ENCODE results near the gene CHRNA10.

Gene CHRNA10, protein sequence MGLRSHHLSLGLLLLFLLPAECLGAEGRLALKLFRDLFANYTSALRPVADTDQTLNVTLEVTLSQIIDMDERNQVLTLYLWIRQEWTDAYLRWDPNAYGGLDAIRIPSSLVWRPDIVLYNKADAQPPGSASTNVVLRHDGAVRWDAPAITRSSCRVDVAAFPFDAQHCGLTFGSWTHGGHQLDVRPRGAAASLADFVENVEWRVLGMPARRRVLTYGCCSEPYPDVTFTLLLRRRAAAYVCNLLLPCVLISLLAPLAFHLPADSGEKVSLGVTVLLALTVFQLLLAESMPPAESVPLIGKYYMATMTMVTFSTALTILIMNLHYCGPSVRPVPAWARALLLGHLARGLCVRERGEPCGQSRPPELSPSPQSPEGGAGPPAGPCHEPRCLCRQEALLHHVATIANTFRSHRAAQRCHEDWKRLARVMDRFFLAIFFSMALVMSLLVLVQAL

DNA sequence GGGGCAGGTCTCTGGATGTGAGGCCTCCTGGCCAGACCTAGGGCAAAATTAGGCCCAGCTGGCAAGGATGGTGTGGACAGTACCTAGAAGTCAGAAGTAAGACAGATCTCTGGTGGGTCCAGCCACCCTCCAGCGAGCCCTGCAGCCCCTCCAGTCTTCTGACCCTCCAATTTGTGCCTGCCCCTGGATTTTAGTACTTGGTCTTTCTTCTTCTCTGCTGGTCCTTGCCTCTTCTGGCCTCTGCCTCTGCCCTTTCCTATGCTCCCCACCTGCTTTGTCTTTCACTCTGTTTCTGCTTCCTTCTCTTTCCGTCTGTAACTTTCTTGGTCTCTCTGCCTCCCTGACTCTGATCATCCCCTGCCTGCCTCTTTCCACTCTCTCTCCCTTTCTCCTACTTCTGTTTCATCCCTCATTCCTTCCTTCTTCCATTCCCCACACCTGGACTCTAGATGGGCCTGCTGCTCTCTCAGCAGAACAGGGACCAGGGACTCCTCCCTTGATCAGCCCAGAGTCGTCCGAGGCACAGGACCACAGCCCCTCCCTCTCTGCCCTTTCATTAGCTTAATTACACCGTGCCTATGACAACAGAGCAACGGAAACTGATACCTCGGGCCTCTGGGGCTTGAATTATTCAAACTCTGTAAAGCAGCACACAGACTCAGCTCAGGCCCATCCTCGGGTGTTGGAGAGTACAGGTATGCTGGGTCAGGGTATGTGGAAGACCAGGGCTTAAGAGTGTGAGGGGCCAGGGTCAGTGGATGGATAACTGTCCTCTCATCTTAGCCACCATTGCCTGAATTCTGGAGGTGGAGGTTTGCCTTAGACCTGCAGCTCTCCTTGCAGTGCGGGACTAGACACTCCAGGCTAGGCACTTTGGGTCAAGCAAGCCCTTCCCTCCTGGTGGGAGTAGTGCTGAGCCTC lies at the start of gene CHRNA10:
Gene CHRNA10 (minus strand): TSS at position 51 of the 921 bp plus-strand sequence. CDS start 72 bp downstream, outside the sequence.
- peaks cover 9% of the 10 kb centered on the region; the same call in 1 of the 2 replicates for H3K4me1 ChIP-seq (ENCODE audit: control insufficient read depth, insufficient read depth, low read length)
- peak within 1 kb of the TSS; percentile 15 for H3K9ac ChIP-seq (ENCODE audit: low read length)
- no peak within 1 kb of the TSS for H3K27ac ChIP-seq (ENCODE audit: low read depth, low read length)
- H3K36me3 ChIP-seq (ENCODE audit: control insufficient read depth, insufficient read depth, low read length), result peaks cover 65% of the 10 kb centered on the region
- H3K27me3 ChIP-seq (ENCODE audit: control insufficient read depth, insufficient read depth, low read length), result no peaks in the 10 kb centered on the region
- H3K4me3 ChIP-seq (ENCODE audit: low read depth, low read length), result no peak within 1 kb of the TSS
- H3K9me3 ChIP-seq (ENCODE audit: control insufficient read depth, insufficient read depth, low read depth, low read length), result no peaks in the 10 kb centered on the region

DNA sequence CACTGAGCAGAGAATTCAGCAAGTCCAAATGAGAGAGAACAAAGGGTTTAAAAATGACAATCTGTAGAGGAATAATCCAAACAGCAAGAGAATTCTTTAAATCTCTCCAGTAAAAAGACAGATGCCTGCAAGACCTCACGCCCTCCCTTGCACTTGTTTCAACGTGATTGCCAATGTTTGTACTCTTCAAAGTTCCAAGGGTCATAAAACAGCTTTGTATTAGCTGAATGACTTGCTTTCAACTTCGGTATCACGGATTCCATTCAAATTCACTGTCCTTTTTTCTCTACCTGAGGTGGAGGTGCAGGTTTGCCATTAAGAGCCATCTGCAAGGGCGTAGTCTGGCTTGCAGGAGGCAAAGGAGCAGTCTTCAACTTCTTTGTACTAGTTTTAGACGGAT lies 41.1 kb upstream of the CHRNA10 start:
- H3K4me1 ChIP-seq (ENCODE audit: control insufficient read depth, insufficient read depth, low read length), result peaks cover 13% of the 10 kb centered on the region
- no peaks in the 10 kb centered on the region for H3K9me3 ChIP-seq (ENCODE audit: control insufficient read depth, insufficient read depth, low read depth, low read length)
- H3K4me3 ChIP-seq (ENCODE audit: low read depth, low read length), result no peak overlapping the region
- H3K27ac ChIP-seq (ENCODE audit: low read depth, low read length), result no peak overlapping the region
- H3K27me3 ChIP-seq (ENCODE audit: control insufficient read depth, insufficient read depth, low read length), result no peaks in the 10 kb centered on the region
- no peak overlapping the region for H3K9ac ChIP-seq (ENCODE audit: low read length)
- H3K36me3 ChIP-seq (ENCODE audit: control insufficient read depth, insufficient read depth, low read length), result peaks cover 93% of the 10 kb centered on the region

DNA sequence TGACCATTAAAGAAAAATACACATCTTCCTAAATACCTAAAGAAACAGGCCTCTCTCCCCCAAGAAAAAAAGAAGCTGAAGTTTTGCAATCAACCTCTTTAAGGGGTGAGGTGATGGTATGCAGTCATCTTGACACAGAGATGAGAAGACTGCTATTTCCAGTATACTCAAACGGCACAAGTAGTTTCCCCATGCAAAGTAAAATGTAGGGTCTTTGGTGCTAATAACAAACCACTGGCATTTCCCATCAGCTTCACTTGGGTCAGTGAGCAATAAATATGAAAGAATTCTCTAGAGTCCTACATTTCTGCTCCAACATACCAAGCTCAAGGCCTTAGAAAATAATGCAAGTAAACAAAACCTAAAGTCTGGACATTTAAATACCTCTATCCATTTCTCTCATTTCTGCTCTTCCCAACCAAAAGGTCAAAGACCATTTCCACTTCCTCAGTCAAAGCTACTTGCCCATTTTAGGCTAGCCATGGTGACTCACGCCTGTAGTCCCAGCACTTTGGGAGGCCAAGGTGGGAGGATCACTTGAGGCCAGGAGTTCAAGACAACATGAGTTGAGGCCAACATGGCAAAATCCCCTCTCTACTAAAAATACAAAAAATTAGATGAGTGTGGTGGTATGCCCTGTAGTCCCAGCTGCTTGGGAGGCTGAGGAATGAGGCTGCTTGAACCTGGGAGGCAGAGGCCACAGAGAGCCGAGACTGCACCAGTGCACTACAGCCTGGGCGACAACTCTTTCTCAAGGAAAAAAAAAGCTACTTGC lies 39.5 kb upstream of the CHRNA10 start:
- Histone ChIP-seq H3K27me3 (ENCODE audit: control insufficient read depth, insufficient read depth, low read length) (no peaks in the 10 kb centered on the region), H3K9me3 (ENCODE audit: control insufficient read depth, insufficient read depth, low read depth, low read length) (no peaks in the 10 kb centered on the region), H3K4me1 (ENCODE audit: control insufficient read depth, insufficient read depth, low read length) (peaks cover 13% of the 10 kb centered on the region), H3K4me3 (ENCODE audit: low read depth, low read length) (no peak overlapping the region), H3K9ac (ENCODE audit: low read length) (no peak overlapping the region), H3K36me3 (ENCODE audit: control insufficient read depth, insufficient read depth, low read length) (peaks cover 93% of the 10 kb centered on the region), H3K27ac (ENCODE audit: low read depth, low read length) (0 out of 2 replicates have a peak overlapping the region, but pooled peaks have one; percentile 35)

DNA sequence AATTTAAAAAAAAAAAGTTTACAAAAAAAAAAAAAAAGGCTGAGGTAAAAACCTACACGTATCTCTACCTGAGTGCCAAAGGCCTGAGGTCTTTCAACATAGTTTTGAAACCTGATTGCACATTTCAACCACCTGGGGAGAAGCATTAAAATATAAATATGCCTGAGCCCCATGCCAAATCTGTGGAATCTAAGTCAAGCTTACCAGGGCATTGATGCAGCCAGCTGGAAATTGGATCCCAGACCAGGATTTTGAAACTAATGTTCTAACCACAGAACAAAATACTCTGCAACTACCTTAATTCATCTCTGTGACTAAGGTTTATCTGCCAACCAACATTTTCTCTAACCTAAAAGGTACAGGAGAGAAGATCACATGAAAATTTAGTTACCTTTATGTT lies 38.8 kb upstream of the CHRNA10 start:
- H3K9me3 ChIP-seq (ENCODE audit: control insufficient read depth, insufficient read depth, low read depth, low read length), result no peaks in the 10 kb centered on the region
- H3K27ac ChIP-seq (ENCODE audit: low read depth, low read length), result 0 out of 2 replicates have a peak overlapping the region, but pooled peaks have one; percentile 35
- H3K4me3 ChIP-seq (ENCODE audit: low read depth, low read length), result peak overlapping the region; percentile 19; the same call in 1 of the 2 replicates
- H3K4me1 ChIP-seq (ENCODE audit: control insufficient read depth, insufficient read depth, low read length), result peaks cover 13% of the 10 kb centered on the region
- peaks cover 93% of the 10 kb centered on the region for H3K36me3 ChIP-seq (ENCODE audit: control insufficient read depth, insufficient read depth, low read length)
- H3K27me3 ChIP-seq (ENCODE audit: control insufficient read depth, insufficient read depth, low read length), result no peaks in the 10 kb centered on the region
- H3K9ac ChIP-seq (ENCODE audit: low read length), result no peak overlapping the region

DNA sequence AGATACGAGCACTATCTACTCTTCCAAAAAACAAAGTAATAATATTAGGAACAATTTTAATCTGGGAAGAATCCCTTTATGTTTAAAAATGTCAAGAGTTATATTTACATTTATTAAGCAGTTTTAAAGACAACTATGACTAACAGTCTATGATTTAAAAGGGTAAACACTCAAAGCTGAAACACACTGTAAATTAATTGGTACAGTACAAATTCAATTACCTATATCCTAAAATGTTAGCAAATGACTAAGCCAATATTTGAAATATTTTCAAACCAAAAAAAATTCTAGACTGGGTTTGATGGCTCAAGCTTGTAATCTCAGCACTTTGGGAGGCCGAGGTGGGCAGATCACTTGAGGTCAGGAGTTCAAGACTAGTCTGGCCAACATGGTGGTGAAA lies 36.0 kb upstream of the CHRNA10 start:
- Histone ChIP-seq H3K27ac (ENCODE audit: low read depth, low read length) (no peak overlapping the region), H3K9me3 (ENCODE audit: control insufficient read depth, insufficient read depth, low read depth, low read length) (no peaks in the 10 kb centered on the region), H3K9ac (ENCODE audit: low read length) (no peak overlapping the region), H3K4me3 (ENCODE audit: low read depth, low read length) (no peak overlapping the region), H3K27me3 (ENCODE audit: control insufficient read depth, insufficient read depth, low read length) (no peaks in the 10 kb centered on the region), H3K4me1 (ENCODE audit: control insufficient read depth, insufficient read depth, low read length) (peaks cover 13% of the 10 kb centered on the region), H3K36me3 (ENCODE audit: control insufficient read depth, insufficient read depth, low read length) (peaks cover 92% of the 10 kb centered on the region)

DNA sequence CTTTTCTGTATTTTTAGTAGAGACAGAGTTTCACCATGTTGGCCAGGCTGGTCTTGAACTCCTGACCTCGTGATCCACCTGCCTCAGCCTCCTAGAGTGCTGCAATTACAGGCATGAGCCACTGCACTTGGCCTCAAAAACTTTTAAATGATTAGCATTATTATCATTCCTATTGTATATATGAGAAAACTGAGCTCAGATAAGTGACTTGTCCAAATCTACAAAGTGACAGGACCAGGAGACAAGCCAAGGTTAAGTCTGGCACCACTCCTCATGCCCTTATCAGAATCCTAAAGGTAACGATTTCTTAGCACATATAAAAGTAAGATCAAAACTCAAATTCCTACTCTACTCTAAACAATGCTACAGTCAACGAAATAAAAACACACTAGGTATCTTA lies 32.2 kb upstream of the CHRNA10 start:
- H3K9ac ChIP-seq (ENCODE audit: low read length), result no peak overlapping the region
- H3K4me3 ChIP-seq (ENCODE audit: low read depth, low read length), result no peak overlapping the region
- no peaks in the 10 kb centered on the region for H3K4me1 ChIP-seq (ENCODE audit: control insufficient read depth, insufficient read depth, low read length)
- no peaks in the 10 kb centered on the region for H3K27me3 ChIP-seq (ENCODE audit: control insufficient read depth, insufficient read depth, low read length)
- peaks cover 96% of the 10 kb centered on the region for H3K36me3 ChIP-seq (ENCODE audit: control insufficient read depth, insufficient read depth, low read length)
- no peak overlapping the region for H3K27ac ChIP-seq (ENCODE audit: low read depth, low read length)
- no peaks in the 10 kb centered on the region for H3K9me3 ChIP-seq (ENCODE audit: control insufficient read depth, insufficient read depth, low read depth, low read length)

DNA sequence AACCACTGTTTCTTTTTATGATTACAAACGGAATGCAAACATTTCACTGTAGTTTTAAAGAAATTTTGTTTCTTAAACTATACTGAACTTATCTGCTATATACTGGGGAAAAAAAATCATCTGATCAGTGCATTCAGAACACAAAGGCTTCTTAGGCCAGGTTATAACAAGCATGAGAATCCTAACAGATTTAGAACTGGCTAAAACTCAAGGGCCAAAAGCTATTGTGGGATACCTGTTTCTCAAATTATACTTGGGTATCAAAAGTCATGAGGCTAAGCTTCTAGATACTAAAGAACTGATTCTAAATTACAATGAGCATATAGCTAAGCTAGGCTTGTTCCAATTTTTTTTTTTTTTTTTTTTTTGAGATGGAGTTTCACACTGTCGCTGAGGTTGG lies 29.7 kb upstream of the CHRNA10 start:
- no peak overlapping the region for H3K4me3 ChIP-seq (ENCODE audit: low read depth, low read length)
- H3K9ac ChIP-seq (ENCODE audit: low read length), result no peak overlapping the region
- H3K27ac ChIP-seq (ENCODE audit: low read depth, low read length), result no peak overlapping the region
- no peaks in the 10 kb centered on the region for H3K27me3 ChIP-seq (ENCODE audit: control insufficient read depth, insufficient read depth, low read length)
- H3K36me3 ChIP-seq (ENCODE audit: control insufficient read depth, insufficient read depth, low read length), result peaks cover 96% of the 10 kb centered on the region
- H3K9me3 ChIP-seq (ENCODE audit: control insufficient read depth, insufficient read depth, low read depth, low read length), result no peaks in the 10 kb centered on the region
- no peaks in the 10 kb centered on the region for H3K4me1 ChIP-seq (ENCODE audit: control insufficient read depth, insufficient read depth, low read length)

DNA sequence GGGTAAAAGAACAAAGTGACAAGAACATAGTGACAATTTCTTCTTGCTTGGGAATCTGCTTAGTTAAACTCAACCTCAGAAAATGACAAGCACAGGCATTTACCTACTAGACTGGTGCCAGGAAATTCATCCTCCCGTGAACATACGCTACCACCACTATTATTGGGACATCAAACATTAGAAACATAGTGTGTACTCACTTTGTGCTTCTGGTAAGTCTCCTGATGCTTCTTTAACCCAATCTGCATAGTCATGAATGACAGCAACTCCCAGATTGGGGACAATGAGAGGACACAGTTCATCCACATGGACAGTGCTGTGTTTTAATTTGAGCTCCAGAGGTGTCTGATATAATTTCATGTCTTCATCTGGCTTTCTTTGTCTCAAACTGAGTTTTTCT lies 29.2 kb upstream of the CHRNA10 start:
- Histone ChIP-seq H3K9ac (ENCODE audit: low read length) (no peak overlapping the region), H3K4me1 (ENCODE audit: control insufficient read depth, insufficient read depth, low read length) (no peaks in the 10 kb centered on the region), H3K27me3 (ENCODE audit: control insufficient read depth, insufficient read depth, low read length) (no peaks in the 10 kb centered on the region), H3K4me3 (ENCODE audit: low read depth, low read length) (no peak overlapping the region), H3K27ac (ENCODE audit: low read depth, low read length) (no peak overlapping the region), H3K36me3 (ENCODE audit: control insufficient read depth, insufficient read depth, low read length) (peaks cover 96% of the 10 kb centered on the region), H3K9me3 (ENCODE audit: control insufficient read depth, insufficient read depth, low read depth, low read length) (no peaks in the 10 kb centered on the region)

DNA sequence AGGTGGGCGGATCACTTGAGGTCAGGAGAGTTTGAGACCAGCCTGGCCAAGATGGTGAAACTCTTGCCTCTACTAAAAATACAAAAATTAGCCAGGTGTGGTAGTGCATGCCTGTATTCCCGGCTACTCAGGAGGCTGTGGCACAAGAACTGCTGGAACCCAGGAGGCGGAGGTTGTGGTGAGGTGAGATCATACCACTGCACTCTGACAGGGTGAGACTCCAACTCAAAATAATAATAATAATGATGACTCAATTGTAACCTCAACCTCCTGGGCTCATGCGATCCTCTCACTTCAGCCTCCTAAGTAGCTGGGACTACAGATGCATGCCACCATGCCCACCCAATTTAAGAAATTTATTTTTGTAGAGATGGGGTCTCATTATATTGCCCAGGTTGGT lies 15.6 kb upstream of the CHRNA10 start:
- H3K4me1 ChIP-seq (ENCODE audit: control insufficient read depth, insufficient read depth, low read length), result no peaks in the 10 kb centered on the region
- H3K4me3 ChIP-seq (ENCODE audit: low read depth, low read length), result no peak overlapping the region
- H3K9me3 ChIP-seq (ENCODE audit: control insufficient read depth, insufficient read depth, low read depth, low read length), result no peaks in the 10 kb centered on the region
- H3K27ac ChIP-seq (ENCODE audit: low read depth, low read length), result no peak overlapping the region
- H3K36me3 ChIP-seq (ENCODE audit: control insufficient read depth, insufficient read depth, low read length), result peaks cover 91% of the 10 kb centered on the region
- H3K9ac ChIP-seq (ENCODE audit: low read length), result no peak overlapping the region
- no peaks in the 10 kb centered on the region for H3K27me3 ChIP-seq (ENCODE audit: control insufficient read depth, insufficient read depth, low read length)

DNA sequence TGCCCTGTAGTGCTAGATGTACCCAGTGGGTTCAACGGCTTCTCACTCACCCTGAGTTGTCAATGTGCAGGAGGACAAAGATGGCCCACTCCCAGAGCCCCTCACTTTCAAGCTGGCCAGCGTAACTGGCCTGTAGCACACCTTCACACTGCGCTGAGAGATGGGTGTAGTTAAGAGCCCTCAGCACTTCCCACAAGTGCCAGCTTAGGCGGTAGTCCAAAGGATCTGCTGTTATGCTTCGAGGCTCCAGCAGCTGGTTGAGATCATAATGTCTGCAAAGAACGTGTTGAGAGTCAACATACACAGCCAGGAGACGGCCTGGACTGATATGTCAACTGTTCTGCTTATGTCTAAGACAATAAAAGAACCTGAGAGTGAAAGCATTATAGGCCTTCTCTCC lies 14.7 kb upstream of the CHRNA10 start:
- H3K4me3 ChIP-seq (ENCODE audit: low read depth, low read length), result no peak overlapping the region
- H3K4me1 ChIP-seq (ENCODE audit: control insufficient read depth, insufficient read depth, low read length), result no peaks in the 10 kb centered on the region
- H3K9ac ChIP-seq (ENCODE audit: low read length), result no peak overlapping the region
- no peaks in the 10 kb centered on the region for H3K27me3 ChIP-seq (ENCODE audit: control insufficient read depth, insufficient read depth, low read length)
- H3K27ac ChIP-seq (ENCODE audit: low read depth, low read length), result no peak overlapping the region
- peaks cover 91% of the 10 kb centered on the region for H3K36me3 ChIP-seq (ENCODE audit: control insufficient read depth, insufficient read depth, low read length)
- no peaks in the 10 kb centered on the region for H3K9me3 ChIP-seq (ENCODE audit: control insufficient read depth, insufficient read depth, low read depth, low read length)
